Measurements from ENCODE around the gene MPP2.
A peak's percentile ranks its signal among the peaks of the same experiment; 100 is the strongest.

Gene MPP2

DNA sequence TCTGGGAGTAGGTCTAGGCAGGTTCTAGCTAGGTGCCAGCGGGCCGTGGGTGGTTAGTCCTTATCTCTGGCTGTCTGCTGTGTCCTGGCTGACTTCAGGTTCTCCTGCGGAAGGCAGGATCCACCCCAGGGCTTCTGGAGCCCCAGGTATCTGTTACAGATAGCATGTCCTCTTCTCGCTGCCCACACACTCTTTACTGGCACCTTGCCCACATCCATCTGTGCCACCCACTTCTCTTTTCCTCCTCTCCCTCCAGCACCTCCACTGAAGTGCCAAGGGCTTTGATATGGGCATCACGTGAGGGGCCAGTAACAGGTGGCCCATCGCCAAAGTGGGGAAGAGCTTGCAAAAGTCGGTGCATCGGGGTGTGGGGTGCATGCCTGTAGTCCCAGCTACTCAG, 4.6 kb upstream of the MPP2 start:
- no peak for TF ChIP-seq POLR2A (IDR thresholded peaks at IDR 0.05; ENCODE audit: low read depth, low read length)
- TF ChIP-seq POLR2AphosphoS5 (IDR thresholded peaks at IDR 0.05; ENCODE audit: low read depth, low read length): no peak
- no peak for TF ChIP-seq TAF1 (IDR thresholded peaks at IDR 0.05; ENCODE audit: borderline replicate concordance, low read depth, low read length)
- no peak for FAIRE-seq
- no peak for DNase-seq (ENCODE audit: insufficient read length)

DNA sequence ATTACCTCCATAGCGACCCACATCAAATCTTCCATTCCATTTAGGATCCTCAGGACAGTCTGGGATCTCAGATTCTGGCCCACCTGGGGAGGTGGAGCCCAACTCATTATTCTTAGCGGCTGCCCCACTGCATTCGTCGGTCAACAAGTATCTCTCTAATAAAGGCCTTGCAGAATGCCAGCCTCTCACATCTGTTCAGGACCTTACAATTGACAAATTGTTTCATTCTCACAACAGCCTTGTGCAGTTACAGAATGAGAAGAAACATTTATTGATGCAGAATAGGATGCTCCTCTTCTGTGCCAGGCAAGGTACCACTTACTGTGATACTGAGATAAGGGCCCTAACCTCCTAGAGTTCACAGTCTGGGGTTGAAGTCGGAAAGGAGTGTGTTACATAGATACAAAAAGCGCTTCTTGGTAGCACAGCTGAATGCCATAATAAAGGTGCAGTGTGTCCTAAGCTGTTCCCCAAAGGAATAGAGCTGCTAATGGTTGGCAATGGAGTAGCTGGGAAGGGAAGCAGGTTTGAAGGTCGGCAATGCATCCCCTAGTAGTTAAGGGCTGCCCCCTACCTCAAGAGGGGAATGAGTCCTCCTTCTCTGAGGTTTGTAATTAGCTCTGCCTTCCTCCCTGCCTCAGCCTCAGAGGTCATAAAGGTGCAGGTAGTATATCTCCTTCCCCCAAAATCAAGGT, 2.3 kb upstream of the MPP2 start:
- DNase-seq (ENCODE audit: insufficient read length) (no peak), FAIRE-seq (no peak)
- no peak for TF ChIP-seq POLR2AphosphoS5 (IDR thresholded peaks at IDR 0.05; ENCODE audit: low read depth, low read length)
- TF ChIP-seq TAF1 (IDR thresholded peaks at IDR 0.05; ENCODE audit: borderline replicate concordance, low read depth, low read length): no peak
- TF ChIP-seq POLR2A (IDR thresholded peaks at IDR 0.05; ENCODE audit: low read depth, low read length): no peak

GRCh38 chr17:43907998-43908721, 824 bp upstream of the MPP2 start:
- FAIRE-seq (no peak), DNase-seq (ENCODE audit: insufficient read length) (no peak)
- TF ChIP-seq POLR2A (IDR thresholded peaks at IDR 0.05; ENCODE audit: low read depth, low read length) (no peak), TAF1 (IDR thresholded peaks at IDR 0.05; ENCODE audit: borderline replicate concordance, low read depth, low read length) (no peak)

GRCh38 chr17:43906951-43907424, 348 bp downstream of the MPP2 start:
- FAIRE-seq (no peak), DNase-seq (ENCODE audit: insufficient read length) (no peak)
- TF ChIP-seq POLR2AphosphoS5 (IDR thresholded peaks at IDR 0.05; ENCODE audit: low read depth, low read length): no peak
- TF ChIP-seq TAF1 (IDR thresholded peaks at IDR 0.05; ENCODE audit: borderline replicate concordance, low read depth, low read length): no peak
- TF ChIP-seq POLR2A (IDR thresholded peaks at IDR 0.05; ENCODE audit: low read depth, low read length): no peak

DNA sequence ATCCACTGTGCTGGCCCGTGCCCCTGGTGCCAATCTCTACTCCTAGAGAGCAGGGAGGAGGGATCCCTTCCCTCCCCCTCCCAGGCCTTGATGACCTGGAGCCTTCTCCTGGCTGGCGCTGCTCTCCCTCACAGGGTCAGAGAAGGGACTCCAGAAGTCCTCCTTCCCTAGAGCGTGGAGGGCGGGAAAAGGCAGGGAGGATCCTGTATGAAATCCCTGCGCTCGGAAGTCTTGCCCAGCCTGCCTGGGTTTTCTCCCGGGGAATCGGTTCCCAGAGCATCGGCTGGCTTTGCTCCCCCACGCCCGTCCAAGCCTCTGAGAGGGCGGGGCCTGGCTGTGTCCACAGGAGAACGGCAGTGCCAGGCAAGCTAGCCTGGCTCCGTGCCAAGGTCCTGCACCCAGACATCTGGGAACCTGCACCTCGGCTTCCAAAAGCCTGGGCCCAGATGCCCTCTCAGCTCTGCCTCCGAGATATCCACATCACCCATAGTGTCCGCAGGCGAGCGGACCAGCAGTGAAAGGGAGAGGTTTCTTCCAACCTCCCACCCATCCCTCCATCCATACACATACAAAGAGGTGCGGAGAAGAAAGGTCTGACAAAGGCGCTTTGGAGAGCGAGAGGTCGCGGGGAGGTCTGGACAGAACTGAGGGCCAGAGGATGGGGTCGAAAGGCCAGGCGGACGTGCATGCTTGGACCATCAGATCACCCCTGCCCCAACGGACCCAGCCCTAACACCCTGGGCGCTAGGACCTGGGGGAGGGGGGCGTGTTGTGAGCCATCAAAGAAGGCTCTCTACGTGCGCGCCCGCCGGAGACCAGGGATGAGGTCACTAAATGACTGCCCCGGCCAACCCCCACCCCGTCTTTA, 1.1 kb downstream of the MPP2 start:
- FAIRE-seq: no peak
- DNase-seq (ENCODE audit: insufficient read length): no peak
- TF ChIP-seq POLR2A (IDR thresholded peaks at IDR 0.05; ENCODE audit: low read depth, low read length): no peak
- no peak for TF ChIP-seq TAF1 (IDR thresholded peaks at IDR 0.05; ENCODE audit: borderline replicate concordance, low read depth, low read length)
- TF ChIP-seq POLR2AphosphoS5 (IDR thresholded peaks at IDR 0.05; ENCODE audit: low read depth, low read length): no peak

DNA sequence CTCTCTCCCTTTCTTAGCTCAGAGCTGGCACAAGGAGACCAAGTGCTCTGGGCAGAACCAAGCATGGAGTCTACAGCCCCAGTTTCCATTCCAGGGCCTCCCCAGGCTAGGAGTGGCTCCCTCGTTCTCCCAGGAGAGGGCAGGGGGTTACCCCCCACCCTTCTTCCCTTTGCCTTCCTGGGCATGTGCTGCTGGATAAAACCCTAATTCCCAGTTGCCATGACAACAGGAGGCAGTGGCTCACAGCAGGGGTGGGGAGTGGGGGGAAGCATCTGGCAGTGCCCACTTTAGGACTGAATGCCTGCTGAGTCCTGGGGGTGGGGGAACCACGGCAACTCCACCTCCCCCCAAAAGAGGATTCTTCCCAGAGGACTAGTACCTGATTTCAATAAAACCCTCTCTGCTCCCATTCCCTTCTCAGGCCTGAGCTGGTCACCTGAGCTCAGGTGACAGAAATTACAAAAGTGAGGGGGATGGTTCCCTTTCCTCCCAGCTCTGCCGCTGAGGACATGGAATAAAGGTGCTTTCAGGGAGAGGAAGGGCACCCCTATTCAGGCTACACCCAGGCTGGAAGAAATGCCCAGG, 1.8 kb downstream of the MPP2 start:
- no peak for FAIRE-seq

DNA sequence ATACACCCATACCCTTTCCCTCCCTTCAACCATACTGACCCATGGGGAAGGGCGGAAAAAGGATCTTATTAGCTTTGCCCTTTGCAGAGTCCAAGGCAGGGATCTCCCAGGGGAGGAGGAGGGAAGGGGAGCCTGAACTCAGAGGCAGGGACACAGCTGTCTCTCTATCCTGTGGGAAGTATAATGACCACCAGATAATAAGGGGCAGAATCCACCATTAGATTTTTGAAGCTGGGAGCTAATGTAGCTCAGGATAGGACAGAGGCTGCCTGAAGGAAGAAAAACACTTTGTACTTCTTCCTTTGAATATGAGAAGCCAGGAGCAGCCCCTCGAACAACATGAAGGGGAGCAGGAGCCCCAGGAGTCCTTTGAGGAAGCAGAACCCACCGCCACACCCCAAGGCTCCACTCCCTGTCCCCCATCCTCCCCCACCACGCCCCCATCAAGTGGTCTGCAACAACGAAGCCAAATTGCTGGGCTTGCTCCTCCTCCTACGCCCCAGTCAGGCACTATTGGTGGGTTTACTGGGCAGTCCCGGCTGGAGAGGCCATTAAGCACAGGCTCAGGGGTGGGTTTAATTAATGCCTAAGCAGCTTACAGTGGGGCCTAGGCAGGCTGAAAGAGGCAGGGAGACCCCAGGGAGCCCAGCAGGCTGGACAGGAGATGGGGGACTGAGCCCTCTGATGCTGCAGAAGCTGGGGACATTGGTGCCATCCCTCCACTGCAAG, 5.3 kb downstream of the MPP2 start:
- no peak for TF ChIP-seq TAF1 (IDR thresholded peaks at IDR 0.05; ENCODE audit: borderline replicate concordance, low read depth, low read length)
- no peak for TF ChIP-seq POLR2AphosphoS5 (IDR thresholded peaks at IDR 0.05; ENCODE audit: low read depth, low read length)
- TF ChIP-seq POLR2A (IDR thresholded peaks at IDR 0.05; ENCODE audit: low read depth, low read length): no peak
- no peak for FAIRE-seq
- DNase-seq (ENCODE audit: insufficient read length): no peak

More for the DNA sequence above, 1.8 kb downstream of the MPP2 start:
- TF ChIP-seq POLR2AphosphoS5 (IDR thresholded peaks at IDR 0.05; ENCODE audit: low read depth, low read length): no peak
- no peak for TF ChIP-seq POLR2A (IDR thresholded peaks at IDR 0.05; ENCODE audit: low read depth, low read length)
- no peak for TF ChIP-seq TAF1 (IDR thresholded peaks at IDR 0.05; ENCODE audit: borderline replicate concordance, low read depth, low read length)
- no peak for DNase-seq (ENCODE audit: insufficient read length)

- FAIRE-seq (no peak), DNase-seq (ENCODE audit: insufficient read length) (no peak)
- TF ChIP-seq POLR2AphosphoS5 (IDR thresholded peaks at IDR 0.05; ENCODE audit: low read depth, low read length) (no peak), POLR2A (IDR thresholded peaks at IDR 0.05; ENCODE audit: low read depth, low read length) (no peak), TAF1 (IDR thresholded peaks at IDR 0.05; ENCODE audit: borderline replicate concordance, low read depth, low read length) (no peak)
These were observed 6.2 kb downstream of the MPP2 start for GRCh38 chr17:43900858-43901754.

GRCh38 chr17:43900183-43900857, 7.0 kb downstream of the MPP2 start:
- TF ChIP-seq TAF1 (IDR thresholded peaks at IDR 0.05; ENCODE audit: borderline replicate concordance, low read depth, low read length) (no peak), POLR2AphosphoS5 (IDR thresholded peaks at IDR 0.05; ENCODE audit: low read depth, low read length) (no peak), POLR2A (IDR thresholded peaks at IDR 0.05; ENCODE audit: low read depth, low read length) (no peak)
- FAIRE-seq: peak; percentile 50
- DNase-seq (ENCODE audit: insufficient read length): peak; percentile 90
